ENCODE data around the gene PNN.
"Not testable (repeated sequence)": the region's sequence is repeated elsewhere in the genome, so short reads cannot be mapped to it uniquely, and the experiment has no call there.

PNN gene

GRCh38 chr14:39181026-39181692 is 6.1 kb downstream of the PNN start:
- no peak for DNase-seq (ENCODE audit: low read depth in 2 of 2)

DNA sequence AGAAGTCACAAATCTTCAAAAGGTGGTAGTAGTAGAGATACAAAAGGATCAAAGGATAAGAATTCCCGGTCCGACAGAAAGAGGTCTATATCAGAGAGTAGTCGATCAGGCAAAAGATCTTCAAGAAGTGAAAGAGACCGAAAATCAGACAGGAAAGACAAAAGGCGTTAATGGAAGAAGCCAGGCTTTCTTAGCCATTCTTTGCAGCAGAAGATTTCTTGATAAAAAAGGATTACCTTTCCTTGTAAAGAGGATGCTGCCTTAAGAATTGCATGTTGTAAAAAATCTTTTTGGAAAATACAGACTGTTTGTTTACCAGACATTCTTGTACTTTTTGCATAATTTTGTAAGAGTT is 6.6 kb downstream of the PNN start:
- no peak for DNase-seq (ENCODE audit: low read depth in 2 of 2)

GRCh38 chr14:39182770-39183684 is 8.0 kb downstream of the PNN start:
- no peak for DNase-seq (ENCODE audit: low read depth in 2 of 2)

GRCh38 chr14:39183685-39184003 is 8.6 kb downstream of the PNN start:
- DNase-seq (ENCODE audit: low read depth in 2 of 2): not testable (repeated sequence)

DNA sequence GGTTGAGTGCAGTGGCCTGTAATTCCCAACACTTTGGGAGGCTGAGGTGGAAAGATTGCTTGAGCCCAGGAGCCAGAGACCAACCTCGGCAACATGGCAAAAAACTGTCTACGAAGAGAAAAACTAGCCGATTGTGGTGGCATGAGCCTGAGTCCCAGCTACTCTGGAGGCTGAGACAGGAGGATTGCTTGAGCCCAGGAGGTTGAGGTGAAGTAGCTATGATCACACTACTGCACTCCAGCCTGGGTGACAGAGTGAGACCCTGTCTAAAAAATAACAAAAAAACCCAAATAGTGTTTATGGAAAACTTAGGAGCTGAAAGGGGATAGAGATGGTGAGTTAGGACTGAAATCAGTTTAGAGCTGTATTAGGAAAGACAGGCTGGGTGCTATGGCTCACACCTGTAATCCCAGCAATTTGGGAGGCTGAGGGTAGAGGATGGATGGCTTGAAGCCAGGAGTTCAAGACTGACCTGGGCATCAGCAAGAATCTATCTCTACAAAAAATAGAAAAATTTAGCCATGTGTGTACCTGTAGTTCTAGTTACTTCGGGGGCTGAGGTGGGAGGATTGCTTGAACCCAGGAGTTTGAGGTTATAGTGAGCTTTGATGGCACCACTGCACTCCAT is 9.7 kb downstream of the PNN start:
- no peak for DNase-seq (ENCODE audit: low read depth in 2 of 2)

- DNase-seq (ENCODE audit: low read depth in 2 of 2): no peak
These were observed 10.4 kb downstream of the PNN start for GRCh38 chr14:39185256-39186049.

DNA sequence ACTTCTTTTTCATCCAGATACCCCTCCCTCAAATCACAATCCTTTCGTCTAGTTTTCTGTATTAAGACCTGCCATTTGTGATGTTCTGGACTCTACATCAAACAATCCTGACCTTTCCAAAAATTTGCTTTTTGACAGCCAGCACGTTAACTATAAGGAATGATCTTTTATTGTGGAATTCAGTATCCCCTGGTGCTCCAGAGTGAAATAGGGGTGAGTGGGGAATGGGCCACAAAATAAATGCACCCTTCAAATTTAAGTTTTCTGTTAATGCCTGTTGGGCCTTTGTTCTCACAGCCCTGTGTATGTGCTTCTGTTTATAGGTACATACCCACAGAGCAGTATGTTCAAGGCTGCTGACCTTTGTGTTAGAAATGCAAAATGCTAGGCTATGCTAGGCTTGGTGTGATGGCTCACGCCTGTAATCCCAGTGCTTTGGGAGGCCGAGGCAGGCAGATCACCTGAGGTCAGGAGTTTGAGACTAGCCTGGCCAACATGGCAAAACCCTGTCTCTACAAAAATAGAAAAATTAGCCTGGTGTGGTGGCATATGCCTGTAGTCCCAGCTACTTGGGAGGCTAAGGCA is 12.0 kb downstream of the PNN start:
- DNase-seq (ENCODE audit: low read depth in 2 of 2): no peak

DNA sequence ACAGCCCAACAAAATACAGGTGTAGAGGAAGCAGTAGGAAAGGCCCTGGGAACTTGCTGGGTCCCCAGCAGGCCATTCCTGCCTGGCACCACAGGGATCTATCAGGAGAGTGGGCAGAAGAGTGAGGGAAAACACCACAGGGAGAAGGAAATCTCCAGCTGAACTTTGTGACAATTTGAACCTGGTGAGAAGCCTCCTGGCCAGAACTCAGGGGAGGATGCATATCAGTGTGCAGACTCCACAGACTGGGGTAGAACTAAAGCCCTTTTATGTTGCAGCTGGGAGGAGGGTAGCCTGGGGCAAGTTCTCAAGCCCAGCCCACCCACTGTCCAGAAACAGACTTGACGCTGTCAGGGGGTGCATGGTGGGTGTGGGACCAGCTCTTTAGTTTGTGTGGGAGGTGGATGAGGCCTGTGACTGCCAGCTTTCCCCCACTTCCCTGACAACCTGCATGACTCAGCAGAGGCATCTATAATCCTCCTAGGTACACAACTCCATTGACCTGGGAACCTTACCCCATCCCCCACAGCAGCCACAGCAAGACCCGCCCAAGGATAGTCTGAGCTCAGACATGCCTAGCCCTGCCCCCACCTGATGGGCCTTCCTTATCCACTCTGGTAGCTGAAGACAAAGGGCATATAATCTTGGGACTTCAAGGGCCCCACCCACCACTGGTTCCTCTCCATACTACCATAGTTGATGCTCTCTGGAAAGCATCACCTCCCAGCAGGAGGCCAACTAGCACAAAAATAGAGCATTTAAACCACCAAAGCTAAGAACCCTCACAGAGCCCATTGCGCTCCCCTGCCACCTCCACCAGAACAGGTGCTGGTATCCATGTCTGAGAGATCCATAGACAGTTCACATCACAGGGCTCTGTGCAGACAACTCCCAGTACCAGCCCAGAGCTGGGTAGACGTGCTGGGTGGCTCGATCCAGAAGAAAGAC is 28.9 kb downstream of the PNN start:
- no peak for DNase-seq (ENCODE audit: low read depth in 2 of 2)

DNA sequence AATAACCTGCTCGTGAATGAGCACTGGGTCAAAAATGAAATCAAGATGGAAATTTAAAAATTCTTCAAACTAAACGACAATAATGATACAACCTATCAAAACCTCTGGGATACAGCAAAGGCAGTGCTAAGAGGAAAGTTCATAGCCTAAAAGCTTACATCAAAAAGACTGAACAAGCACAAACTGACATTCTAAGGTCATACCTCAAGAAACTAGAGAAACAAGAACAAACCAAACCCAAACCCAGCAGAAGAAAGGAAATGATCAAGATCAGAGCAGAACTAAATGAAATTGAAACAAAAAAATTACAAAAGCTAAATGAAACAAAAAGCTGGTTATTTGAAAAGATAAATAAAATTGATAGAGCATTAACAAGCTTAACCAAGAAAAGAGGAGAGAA is 32.4 kb downstream of the PNN start:
- not testable (repeated sequence) for DNase-seq (ENCODE audit: low read depth in 2 of 2)

DNA sequence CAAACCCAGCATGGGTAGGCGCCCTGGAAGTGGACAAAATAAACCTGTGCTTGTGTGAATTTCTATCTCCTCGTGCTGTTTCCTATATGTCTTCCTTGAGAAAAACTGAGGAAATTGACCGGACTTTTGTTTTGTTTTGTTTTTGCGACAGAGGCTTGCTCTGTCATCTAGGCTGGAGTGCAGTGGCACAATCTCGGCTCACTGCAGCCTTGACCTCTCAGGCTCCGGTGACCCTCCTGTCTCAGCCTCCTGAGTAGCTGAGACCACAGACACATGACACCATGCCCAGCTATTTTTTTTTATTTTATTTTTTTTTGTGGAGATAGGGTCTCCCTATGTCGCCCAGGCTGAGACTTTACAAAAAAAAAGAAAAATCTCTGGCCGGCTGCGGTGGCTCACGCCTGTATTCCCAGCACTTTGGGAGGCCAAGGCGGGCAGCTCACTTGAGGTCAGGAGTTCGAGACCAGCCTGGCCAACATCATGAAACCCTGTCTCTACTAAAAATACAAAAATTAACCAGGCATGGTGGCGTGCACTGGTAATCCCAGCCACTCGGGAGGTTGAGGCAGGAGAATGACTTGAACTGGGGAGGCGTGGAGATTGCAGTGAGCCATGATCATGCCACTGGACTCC is 36.2 kb downstream of the PNN start:
- DNase-seq (ENCODE audit: low read depth in 2 of 2): no peak

DNA sequence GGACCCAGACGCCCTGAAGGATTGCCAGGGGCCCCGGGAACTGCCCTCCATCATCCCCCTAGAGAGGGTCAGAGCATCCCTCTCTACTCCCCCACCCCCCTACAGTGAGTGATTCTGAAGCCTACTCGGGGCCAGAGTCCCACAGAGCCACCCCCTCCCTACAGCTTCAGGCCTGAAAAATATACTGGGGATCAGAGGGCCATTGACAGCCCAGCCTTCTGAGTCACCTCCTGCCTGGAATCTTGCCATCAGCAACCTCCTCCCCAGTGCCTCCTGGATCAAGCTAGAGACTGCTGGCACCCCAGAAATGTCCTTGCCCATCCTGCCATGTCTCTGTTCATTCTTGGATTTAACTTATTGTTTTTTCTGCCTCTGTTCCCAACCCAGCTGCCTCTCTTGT is 37.0 kb downstream of the PNN start:
- DNase-seq (ENCODE audit: low read depth in 2 of 2): no peak

DNA sequence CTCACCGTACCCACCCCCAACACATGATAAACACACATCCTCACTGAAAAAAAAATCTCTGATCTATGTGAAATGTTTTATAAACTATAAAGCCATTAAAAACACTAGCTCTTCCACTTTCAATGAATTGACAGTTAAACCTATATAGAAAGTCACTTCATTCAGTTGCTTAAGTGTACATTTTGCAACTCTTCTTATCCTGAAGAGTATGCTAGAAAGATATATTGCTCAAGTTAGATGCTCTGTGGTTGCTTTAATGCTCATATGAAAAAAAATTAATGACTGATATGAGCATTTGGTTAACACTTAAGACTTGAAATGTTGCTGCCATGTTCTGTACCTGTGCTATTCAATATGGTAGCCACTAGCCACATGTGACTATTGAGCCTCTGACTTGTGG is 37.6 kb downstream of the PNN start:
- DNase-seq (ENCODE audit: low read depth in 2 of 2): no peak

DNA sequence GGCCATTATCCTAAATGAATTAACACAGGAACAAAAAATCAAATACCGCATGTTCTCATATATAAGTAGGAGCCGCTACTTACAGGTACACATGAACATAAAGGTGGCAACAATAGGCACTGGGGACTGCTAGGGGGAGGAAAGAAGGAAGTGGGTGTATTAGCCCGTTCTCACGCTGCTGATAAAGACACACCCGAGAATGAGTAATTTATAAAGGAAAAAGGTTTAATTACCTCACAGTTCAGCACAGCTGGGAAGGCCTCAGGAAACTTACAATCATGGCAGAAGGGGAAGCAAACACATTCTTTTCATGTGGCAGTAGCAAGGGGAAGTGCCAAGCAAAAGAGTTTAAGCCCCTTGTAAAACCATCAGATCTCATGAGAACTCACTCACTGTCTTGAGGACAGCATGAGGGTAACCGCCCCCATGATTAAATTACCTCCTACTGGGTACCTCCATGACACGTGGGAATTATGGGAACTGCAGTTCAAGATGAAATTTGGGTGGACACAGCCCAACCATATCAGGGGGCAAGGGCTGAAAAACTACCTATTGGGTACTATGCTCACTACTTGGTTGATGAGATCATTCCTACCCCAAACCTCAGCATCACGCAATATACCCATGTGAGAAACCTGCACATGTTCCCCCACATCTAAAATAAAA is 42.3 kb downstream of the PNN start:
- DNase-seq (ENCODE audit: low read depth in 2 of 2): no peak

DNA sequence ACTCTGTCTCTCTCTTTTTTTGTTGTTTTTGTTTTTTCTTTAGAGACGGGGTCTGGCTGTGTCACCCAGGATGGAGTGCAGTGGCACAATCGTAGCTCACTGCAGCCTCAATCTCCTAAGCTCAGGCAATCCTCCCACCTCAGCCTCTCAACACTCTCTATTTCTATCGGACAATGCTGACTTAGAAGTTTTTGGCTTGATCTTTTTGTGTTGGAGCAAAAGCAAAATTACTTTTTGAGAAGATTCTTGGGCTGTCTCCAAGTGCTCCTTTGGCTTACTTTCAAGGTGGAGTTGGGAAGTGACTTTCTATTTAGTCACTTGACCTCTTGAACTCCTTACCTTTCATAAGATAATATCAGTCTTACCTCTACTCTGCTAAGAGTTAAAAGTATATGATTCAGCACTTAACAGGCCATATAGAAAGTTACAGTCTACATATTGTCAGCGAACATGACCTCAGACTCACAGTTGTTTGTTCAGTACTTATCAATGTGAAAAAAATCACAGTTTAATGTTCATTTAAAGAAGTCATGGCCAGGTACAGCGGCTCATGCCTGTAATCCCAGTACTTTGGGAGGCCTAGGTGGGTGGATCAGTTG is 43.2 kb downstream of the PNN start:
- no peak for DNase-seq (ENCODE audit: low read depth in 2 of 2)

- no peak for DNase-seq (ENCODE audit: low read depth in 2 of 2)
These were observed 44.0 kb downstream of the PNN start for GRCh38 chr14:39219075-39219499.

GRCh38 chr14:39220473-39220872 is 45.4 kb downstream of the PNN start:
- not testable (repeated sequence) for DNase-seq (ENCODE audit: low read depth in 2 of 2)

GRCh38 chr14:39228044-39228443 is 53.0 kb downstream of the PNN start:
- DNase-seq (ENCODE audit: low read depth in 2 of 2): no peak

DNA sequence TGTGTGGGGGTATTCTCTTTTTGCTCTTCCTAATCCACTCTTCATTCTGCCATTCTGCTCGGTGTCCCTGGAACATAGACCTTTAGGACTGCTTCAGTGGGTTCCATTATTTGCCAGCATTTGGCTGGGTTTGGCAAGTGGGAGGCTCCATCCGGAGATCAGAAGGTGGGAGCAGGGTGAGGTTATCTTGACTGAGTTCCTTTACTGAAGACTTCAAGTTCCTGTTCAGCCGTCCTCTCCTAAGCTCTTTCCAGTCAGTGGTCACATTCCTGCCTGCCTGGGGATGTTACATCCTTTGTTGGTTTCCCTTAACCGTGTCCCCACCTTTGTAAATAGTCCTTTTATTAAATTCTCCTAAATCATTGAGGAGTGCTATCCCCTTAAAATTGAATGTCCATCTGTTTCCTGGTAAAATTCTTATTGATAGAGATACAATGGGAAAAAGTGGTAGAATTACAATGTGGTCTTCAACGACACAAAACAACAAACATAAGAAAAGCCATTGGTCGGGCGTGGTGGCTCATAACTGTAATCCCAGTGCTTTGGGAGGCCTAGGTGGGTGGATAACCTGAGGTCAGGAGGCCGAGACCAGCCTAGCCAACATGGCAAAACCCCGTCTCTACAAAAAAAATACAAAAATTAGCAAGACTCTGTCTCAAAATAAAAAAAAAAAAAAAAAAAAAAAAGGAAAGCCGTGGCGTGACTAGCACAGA is 53.6 kb downstream of the PNN start:
- DNase-seq (ENCODE audit: low read depth in 2 of 2): no peak

- peak; percentile 10 to 23 for DNase-seq (ENCODE audit: low read depth in 2 of 2)
These were observed 54.1 kb downstream of the PNN start for GRCh38 chr14:39229222-39229543.

All from stimulated activated CD8-positive, alpha-beta memory T cell treated with anti-CD3 and anti-CD28 coated beads, Interleukin-15, amount 100 ng/mL, for 4 hours (primary cell).